ENCODE measurements around the gene ZNF407. TPM values are rescaled to one million over a fixed set of nuclear protein-coding genes. Genes with fewer than 3 reads are reported as not detected.
A peak's percentile ranks its signal among the peaks of the same experiment; 100 is the strongest.

Gene ZNF407
- total RNA-seq, 6 experiments from 2014 or later: 4.3 to 8.0 (median 5.7) TPM

- TF ChIP-seq, protein P1, sequence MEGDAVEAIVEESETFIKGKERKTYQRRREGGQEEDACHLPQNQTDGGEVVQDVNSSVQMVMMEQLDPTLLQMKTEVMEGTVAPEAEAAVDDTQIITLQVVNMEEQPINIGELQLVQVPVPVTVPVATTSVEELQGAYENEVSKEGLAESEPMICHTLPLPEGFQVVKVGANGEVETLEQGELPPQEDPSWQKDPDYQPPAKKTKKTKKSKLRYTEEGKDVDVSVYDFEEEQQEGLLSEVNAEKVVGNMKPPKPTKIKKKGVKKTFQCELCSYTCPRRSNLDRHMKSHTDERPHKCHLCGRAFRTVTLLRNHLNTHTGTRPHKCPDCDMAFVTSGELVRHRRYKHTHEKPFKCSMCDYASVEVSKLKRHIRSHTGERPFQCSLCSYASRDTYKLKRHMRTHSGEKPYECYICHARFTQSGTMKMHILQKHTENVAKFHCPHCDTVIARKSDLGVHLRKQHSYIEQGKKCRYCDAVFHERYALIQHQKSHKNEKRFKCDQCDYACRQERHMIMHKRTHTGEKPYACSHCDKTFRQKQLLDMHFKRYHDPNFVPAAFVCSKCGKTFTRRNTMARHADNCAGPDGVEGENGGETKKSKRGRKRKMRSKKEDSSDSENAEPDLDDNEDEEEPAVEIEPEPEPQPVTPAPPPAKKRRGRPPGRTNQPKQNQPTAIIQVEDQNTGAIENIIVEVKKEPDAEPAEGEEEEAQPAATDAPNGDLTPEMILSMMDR (IDR thresholded peaks at IDR 0.05): no peak
- no peak for TF ChIP-seq POLR2A (IDR thresholded peaks at IDR 0.05)
- Histone ChIP-seq H3K4me3 (no peak overlapping the region), H3K4me1 (peaks cover 0 to 15% (median 0%) of the 10 kb centered on the region in 4 donors), H3K27me3 (no peaks in the 10 kb centered on the region), H3K27ac (no peak overlapping the region), H3K9me3 (no peaks in the 10 kb centered on the region), H3K36me3 (no peaks in the 10 kb centered on the region)
- DNase-seq: no peak
- 100% methylated on average over 2 of the region's 3 CpGs for WGBS (ENCODE audit: insufficient coverage, low coverage, low lambda C conversion rate, missing lambda C conversion rate)
- no peak for ATAC-seq
- intact Hi-C loops (cut with DNase I): no loop called here
Observed at GRCh38 chr18:74709452-74709851, 111.8 kb downstream of the ZNF407 start.

GRCh38 chr18:74714120-74714519 lies 116.5 kb downstream of the ZNF407 start:
- Histone ChIP-seq H3K27me3 (no peaks in the 10 kb centered on the region), H3K4me1 (peaks cover 0 to 10% (median 0%) of the 10 kb centered on the region in 4 donors), H3K9me3 (no peaks in the 10 kb centered on the region), H3K4me3 (no peak overlapping the region), H3K27ac (no peak overlapping the region), H3K36me3 (no peaks in the 10 kb centered on the region)
- 95% methylated on average over 1 of the region's 1 CpG for WGBS (ENCODE audit: insufficient coverage, low coverage, low lambda C conversion rate, missing lambda C conversion rate)
- ATAC-seq (no peak), DNase-seq (no peak)
- intact Hi-C loops (cut with DNase I): no loop called here
- no peak for TF ChIP-seq POLR2A (IDR thresholded peaks at IDR 0.05)

DNA sequence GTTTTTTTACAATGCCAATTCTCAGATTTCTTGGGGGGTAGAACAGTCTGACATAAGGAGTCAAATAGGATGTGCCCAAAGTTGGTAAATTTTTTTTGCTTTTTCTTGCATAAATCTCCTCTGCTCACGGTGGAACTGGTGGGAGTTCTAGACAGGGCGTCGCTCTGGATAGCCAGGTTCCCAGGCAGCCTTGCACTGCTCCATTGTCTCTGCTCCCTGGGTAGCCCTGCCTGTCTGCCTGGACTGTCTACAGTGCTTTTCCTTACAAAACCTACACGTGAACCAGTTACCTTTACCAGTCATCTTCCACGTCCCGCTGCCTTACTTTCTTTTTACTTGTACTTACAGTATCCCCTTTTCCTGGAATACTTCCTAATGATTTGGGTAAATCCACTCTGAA lies 117.1 kb downstream of the ZNF407 start:
- Histone ChIP-seq H3K4me3 (no peak overlapping the region), H3K36me3 (no peaks in the 10 kb centered on the region), H3K9me3 (no peaks in the 10 kb centered on the region), H3K27ac (no peak overlapping the region), H3K4me1 (peaks cover 0 to 10% (median 0%) of the 10 kb centered on the region in 4 donors), H3K27me3 (no peaks in the 10 kb centered on the region)
- TF ChIP-seq, protein P1 (IDR thresholded peaks at IDR 0.05): no peak
- no peak for TF ChIP-seq POLR2A (IDR thresholded peaks at IDR 0.05)
- WGBS (ENCODE audit: insufficient coverage, low coverage, low lambda C conversion rate, missing lambda C conversion rate): 80% methylated on average over 1 of the region's 6 CpGs
- intact Hi-C loops (cut with DNase I): no loop called here
- DNase-seq: no peak
- ATAC-seq: peak in 1 of 4 donors; percentile 17

- Histone ChIP-seq H3K9me3 (no peaks in the 10 kb centered on the region), H3K4me3 (no peak overlapping the region), H3K36me3 (no peaks in the 10 kb centered on the region), H3K27ac (peak overlapping the region in 2 of 3 donors; percentile 55 to 62), H3K4me1 (peaks cover 0 to 10% (median 0%) of the 10 kb centered on the region in 4 donors), H3K27me3 (no peaks in the 10 kb centered on the region)
- intact Hi-C loops (cut with DNase I): no loop called here
- TF ChIP-seq POLR2A (IDR thresholded peaks at IDR 0.05): no peak
- TF ChIP-seq, protein P1 (IDR thresholded peaks at IDR 0.05): no peak
- DNase-seq (no peak), ATAC-seq (peak in 1 of 4 donors; percentile 22)
- 88% methylated on average over 7 of the region's 7 CpGs for WGBS (ENCODE audit: insufficient coverage, low coverage, low lambda C conversion rate, missing lambda C conversion rate)
Observed at GRCh38 chr18:74715306-74715705, 117.6 kb downstream of the ZNF407 start.

DNA sequence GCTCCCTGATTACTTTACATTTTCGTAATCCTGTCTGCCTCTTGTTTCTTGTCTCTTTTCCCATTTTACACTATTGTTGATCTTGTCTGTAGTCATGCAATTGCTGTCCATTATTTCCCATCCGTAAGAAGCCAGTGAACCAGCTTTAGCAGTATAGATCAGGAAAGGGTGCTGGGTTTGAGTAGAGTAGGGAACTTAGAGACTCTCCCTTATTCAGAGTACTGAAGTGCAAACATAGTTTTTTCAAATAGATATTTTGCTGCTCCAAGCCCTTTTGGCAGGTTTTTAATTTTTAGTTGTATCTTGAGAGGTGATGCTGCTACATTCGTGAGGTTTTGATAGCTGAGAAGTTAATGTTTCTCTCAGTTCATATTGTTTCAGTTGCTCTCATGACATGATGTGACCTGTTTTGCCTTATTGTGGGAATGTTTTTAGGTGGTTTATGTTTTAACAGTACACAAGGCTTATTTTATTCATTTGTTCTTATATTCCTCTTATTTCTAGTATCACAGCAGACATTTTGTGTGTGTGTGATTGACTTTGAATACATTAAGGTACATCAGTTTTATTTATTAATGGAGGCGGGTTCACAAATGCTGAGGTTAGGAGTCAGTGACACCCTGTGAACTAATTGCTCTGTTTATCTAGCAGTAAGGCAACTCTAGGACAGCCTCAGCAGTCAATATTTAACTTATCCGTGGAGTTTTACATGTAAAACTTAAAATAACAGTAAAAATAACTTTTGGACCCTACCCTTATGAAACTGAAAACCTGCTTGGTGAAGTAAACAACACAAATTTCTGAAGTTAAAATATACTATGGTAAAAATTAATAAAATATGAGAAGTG lies 118.4 kb downstream of the ZNF407 start:
- TF ChIP-seq, protein P1 (IDR thresholded peaks at IDR 0.05): no peak
- TF ChIP-seq POLR2A (IDR thresholded peaks at IDR 0.05): no peak
- H3K9me3 ChIP-seq: no peaks in the 10 kb centered on the region
- H3K4me3 ChIP-seq: peak overlapping the region in 2 of 3 donors; percentile 10 to 38
- ATAC-seq: peak; percentile 92 to 96 (median 94)
- peak overlapping the region; percentile 12 to 62 (median 55) for H3K27ac ChIP-seq
- H3K4me1 ChIP-seq: peaks cover 0 to 10% (median 0%) of the 10 kb centered on the region in 4 donors
- 20% methylated on average over 5 of the region's 5 CpGs for WGBS (ENCODE audit: insufficient coverage, low coverage, low lambda C conversion rate, missing lambda C conversion rate)
- intact Hi-C loops (cut with DNase I): no loop called here
- no peaks in the 10 kb centered on the region for H3K27me3 ChIP-seq
- H3K36me3 ChIP-seq: no peaks in the 10 kb centered on the region
- no peak for DNase-seq
